Fibroblast of skin of back (primary cell): ENCODE results near the gene OR8H1. TPM values are rescaled to one million over a fixed set of nuclear protein-coding genes. Genes with fewer than 3 reads are reported as not detected.

ENCODE experiments used
- DNase-seq: peaks from one replicate; pipeline ENCODE4 v3.0.0-alpha.2; 2013
- polyA plus RNA-seq, 2 experiments: library from polyadenylated mRNA; unstranded; fragments of 120-200 nt; gene quantifications; one replicate each; pipeline ENCODE4 v1.2.1, GENCODE V29; 2013; ENCODE audit not compliant: insufficient read length in 2 of 2

The OR8H1 gene, protein sequence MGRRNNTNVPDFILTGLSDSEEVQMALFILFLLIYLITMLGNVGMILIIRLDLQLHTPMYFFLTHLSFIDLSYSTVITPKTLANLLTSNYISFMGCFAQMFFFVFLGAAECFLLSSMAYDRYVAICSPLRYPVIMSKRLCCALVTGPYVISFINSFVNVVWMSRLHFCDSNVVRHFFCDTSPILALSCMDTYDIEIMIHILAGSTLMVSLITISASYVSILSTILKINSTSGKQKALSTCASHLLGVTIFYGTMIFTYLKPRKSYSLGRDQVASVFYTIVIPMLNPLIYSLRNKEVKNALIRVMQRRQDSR
- not detected for polyA plus RNA-seq (2013, experiment 1 of 2; ENCODE audit: insufficient read length)
- not detected for polyA plus RNA-seq (2013, experiment 2 of 2; ENCODE audit: insufficient read length)

DNA sequence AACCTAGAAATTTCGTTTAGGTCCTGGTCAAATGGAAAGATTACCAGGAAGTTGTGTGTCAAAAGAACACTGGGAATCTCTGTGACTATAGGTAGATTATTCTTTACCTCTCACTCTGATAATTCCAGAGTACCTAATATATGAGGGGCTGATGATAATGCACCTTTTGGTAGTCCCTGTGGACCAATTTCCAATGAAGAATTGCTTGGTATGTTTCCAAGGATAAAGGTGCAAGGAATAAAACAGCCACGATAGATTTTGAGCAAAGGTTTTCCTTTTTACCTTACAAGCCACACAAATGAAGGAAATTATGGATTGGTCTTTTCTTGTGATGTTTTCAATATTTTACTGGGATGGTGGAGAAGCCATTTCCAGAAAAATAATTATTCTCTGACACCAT lies at the start of gene OR8H1:
Gene OR8H1, minus strand, starts transcription at position 101 of the 400 bp plus-strand sequence. CDS start 1,192 bp downstream, outside the sequence.
- DNase-seq = no peak

DNA sequence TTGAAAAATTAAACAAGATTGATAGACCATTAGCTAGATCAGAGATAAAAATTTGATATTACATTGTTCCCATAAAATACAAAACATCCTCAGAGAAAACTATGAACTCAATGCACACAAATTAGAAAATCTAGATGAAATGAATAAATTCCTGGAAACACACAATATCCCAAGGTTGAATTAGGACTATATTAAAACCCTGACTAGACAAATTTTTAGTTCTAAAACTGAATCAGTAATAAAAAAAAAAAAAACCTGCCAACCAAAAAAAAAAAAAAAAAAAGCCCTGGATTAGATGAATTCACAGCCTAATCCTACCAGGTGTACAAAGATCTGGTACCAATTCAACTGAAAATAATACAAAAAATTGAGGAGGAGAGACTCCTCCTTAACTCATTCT lies 48.2 kb upstream of the OR8H1 start:
- DNase-seq = no peak

DNA sequence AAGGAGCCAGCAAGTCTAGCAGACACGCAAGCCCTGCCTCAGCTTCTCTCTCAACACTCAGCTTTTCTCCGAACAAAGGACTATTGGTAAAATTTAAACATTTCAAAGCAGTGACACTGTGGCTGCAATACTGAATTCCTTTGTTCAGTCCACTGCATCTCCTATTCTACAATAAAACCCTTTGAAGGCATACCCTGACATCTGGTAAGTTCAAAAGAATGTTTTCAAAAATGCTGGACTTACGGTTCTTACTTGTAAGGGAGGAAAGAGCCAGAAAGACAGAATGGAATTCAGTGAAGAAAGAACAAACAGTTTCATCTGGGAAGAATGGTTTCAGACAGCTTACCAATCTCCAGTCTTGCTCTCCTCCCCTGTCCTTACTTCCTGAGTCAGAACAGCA lies 41.1 kb upstream of the OR8H1 start:
- no peak for DNase-seq

DNA sequence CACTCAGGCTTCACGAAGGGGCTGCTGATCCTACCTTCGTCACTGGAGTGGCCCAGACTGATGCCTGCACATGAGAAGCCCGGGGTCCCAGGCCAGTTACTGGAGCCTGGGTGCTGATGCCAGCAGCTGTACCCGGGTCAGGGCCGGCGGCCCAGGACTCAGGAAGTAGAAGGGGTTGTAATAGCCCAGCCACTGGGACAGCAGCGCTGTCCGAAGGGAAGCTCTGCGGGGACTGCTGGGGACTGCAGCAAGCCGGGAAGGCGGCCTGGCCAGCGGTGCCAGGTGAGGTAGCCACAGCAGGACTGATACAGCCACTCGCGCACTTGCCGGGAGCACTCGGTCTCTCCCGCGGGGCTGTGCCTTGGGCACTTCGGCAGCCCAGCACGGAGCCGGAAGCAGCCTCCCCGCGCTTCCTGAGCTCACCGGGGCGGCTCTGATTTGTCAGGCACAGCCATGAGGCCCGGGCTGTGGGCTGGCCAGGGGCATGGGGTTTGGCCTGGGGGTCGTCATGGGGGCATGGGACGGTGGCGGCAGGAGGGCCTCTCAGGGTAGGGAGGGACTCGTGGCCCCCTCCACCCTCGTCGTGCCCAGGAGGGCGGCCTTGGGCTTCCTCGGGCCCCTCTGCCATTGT lies 39.9 kb upstream of the OR8H1 start:
- no peak for DNase-seq

DNA sequence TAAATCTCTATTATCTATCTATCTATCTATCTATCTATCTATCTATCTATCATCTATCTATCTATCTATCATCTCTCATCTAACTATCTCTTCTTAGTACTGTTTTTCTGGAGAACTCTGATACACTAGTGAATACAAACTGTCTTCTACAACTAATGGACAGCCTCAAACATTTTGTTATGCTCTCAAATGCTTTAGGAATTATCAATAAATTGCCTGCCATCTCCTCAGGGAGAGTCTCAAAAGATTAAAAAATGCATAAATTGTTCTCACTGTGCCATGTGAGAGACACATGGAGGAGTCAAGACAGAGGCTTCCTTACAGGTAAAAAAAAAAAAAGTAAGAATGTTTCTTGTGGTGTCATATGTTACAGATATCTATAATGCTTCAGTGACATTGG lies 22.8 kb upstream of the OR8H1 start, which contains the start of gene OR8K3:
Gene OR8K3, plus strand, starts transcription at position 301 of the 400 bp plus-strand sequence. CDS start 3,163 bp downstream, outside the sequence.
- no peak for DNase-seq

DNA sequence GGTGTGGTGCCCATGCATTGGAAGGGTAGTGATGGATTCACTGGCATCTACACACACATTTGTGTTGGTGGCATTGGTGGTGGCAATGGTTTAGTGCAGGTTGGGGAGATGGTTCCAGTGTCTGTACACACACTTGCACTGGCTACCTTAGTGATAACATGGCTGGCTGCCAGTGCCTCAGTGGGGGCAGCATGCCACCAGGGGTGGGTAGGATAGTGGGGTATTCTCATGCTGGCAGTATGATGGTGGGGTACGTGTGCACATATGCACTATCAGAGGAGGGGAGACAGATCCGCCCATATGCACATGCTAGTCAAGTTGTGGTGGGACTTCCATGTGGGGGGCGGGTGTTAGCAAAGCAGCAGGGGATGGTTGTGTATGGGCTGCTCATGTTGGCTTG lies 15.8 kb upstream of the OR8H1 start:
- no peak for DNase-seq

DNA sequence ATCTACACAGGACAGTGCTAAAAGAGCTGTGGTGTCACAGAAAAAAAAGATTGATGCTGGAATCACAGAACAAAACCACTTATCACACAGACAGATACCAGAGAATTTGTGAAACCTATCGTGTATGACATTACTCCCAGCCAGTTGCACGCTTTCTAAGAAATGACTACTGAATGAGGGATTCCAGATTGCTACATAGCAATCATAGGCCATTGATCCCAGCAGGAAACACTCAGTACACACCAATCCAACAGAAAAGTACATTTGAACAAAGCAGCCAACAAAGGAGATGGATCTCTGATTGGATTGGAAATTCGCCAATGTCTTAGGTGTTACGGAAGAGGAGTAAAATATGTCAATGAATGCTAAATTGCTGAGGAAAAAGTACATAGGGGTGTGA lies 4.8 kb upstream of the OR8H1 start:
- DNase-seq = no peak

DNA sequence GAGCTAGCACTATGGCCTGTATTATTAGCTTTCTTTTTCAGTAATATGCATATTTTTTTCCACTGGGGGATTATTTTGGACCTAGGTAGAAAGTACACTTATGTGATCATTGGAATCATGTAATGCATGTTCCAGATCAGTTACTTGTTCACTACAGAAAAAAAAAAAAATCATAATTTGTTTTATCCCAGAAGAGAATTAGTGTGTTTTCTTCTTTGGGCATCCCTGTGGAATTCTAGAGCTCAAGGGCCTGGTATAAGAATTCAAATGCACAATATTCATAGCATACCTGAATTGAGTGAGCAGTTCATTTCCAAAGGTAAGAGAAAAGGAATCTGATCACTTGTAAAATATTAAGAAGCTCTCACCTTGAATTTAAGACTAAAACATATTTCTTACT lies 18.2 kb downstream of the OR8H1 start, which contains the start of gene OR5T1:
Gene OR5T1, plus strand, starts transcription at position 301 of the 400 bp plus-strand sequence. CDS start 1,485 bp downstream, outside the sequence.
- DNase-seq = no peak

DNA sequence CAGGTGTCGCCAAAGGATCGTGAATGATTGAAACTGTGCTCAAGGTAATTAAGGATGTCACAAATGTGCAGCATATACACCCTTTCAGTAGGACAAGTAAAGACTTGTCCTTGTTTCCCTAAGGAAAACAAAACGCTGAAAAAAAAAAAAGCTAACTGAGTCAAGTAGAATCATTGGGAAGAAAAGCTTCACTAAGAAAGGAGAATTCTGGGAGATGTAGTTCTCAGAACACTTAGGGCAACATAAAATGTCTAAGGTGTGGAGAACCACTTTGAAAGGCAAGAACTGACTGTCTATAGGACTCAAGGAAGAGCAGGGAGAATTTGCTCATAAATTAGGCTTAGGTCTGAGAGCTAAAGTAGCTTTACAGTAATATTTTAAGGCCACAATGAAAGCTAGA lies 21.0 kb downstream of the OR8H1 start:
- DNase-seq = no peak

DNA sequence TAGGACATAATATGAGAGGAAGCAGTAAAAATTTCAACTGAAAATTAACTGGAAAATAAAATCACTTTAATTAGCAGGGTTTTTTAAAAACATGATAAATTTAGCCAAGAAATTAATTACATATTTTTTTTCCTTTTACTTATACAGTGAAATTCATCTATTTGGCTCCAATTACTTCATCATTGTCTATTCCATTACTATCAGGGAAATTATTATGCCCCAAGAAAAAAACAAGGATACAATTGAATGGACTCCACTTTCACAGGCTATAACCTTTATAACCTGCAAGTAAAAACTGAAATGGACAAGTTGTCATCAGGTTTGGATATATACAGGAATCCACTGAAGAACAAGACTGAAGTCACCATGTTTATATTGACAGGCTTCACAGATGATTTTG lies 40.1 kb downstream of the OR8H1 start, which contains the start of gene OR5T3:
Gene OR5T3, plus strand, starts transcription at position 301 of the 400 bp plus-strand sequence. Its CDS starts 0 bp downstream, at position 301.
- no peak for DNase-seq
